RWPE2 (cell line): ENCODE results near the gene ZNF492.

Source experiments
- ATAC-seq: fragments of 200-7000 bp; cut with Tn5 transposase; 3 replicates; pipeline ENCODE4 v1.9.1; 2021; ENCODE audit warnings: low read depth
- DNase-seq: peaks from one replicate; pipeline ENCODE4 v3.0.0-alpha.2; 2020; ENCODE audit warnings: low spot score
- H3K27ac ChIP-seq: fragments of 450-650 bp; 2 replicates; pipeline ENCODE4 v1.5.1; 2017; ENCODE audit warnings: mild to moderate bottlenecking; ENCODE audit not compliant: poor library complexity, severe bottlenecking
- H3K27me3 ChIP-seq: fragments of 250-450 bp; sonication (Bioruptor Pico); 2 replicates; pipeline ENCODE4 v1.5.1; 2021; ENCODE audit warnings: mild to moderate bottlenecking, moderate library complexity; ENCODE audit not compliant: insufficient read depth, poor library complexity, severe bottlenecking
- H3K36me3 ChIP-seq: fragments of 250-450 bp; sonication (Bioruptor Pico); 2 replicates; pipeline ENCODE4 v1.5.1; 2020; ENCODE audit warnings: low read depth, mild to moderate bottlenecking, moderate library complexity
- H3K4me1 ChIP-seq: fragments of 250-450 bp; sonication (Bioruptor Pico); 2 replicates; pipeline ENCODE4 v1.5.1; 2021; ENCODE audit warnings: mild to moderate bottlenecking, moderate library complexity; ENCODE audit not compliant: insufficient read depth, poor library complexity, severe bottlenecking
- H3K4me3 ChIP-seq: fragments of 250-450 bp; sonication (Bioruptor Pico); 2 replicates; pipeline ENCODE4 v1.5.1; 2021; ENCODE audit warnings: mild to moderate bottlenecking, moderate library complexity; ENCODE audit not compliant: severe bottlenecking
- H3K9me3 ChIP-seq: fragments of 250-450 bp; sonication (Bioruptor Pico); 2 replicates; pipeline ENCODE4 v1.5.1; 2021; ENCODE audit warnings: mild to moderate bottlenecking, moderate library complexity; ENCODE audit not compliant: severe bottlenecking
- TF ChIP-seq, protein P1 (sequence below): fragments of 450-650 bp; IDR thresholded peaks from one replicate; pipeline ENCODE4 v1.5.1; 2017; ENCODE audit warnings: mild to moderate bottlenecking, moderate library complexity; ENCODE audit not compliant: poor library complexity, severe bottlenecking

Gene ZNF492

DNA sequence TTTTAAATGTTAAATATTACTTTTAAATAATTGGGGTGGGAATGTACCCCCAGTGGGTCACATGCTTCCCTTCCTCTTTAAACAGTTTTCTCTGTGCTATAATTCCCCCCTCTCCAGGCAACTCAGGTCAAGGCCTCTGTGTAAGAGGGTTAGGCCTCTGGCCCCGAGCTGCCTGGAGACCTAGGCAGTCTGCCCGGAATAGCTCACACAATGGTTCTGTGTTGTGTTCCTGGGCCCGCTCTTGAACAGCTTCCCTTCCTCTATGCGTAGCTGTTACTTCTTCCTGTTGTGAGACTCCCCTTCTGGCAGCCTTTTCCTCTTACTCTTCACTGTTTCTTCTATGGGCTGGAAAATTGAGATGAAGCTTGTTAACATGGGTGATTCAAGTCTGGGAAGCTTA lies 14.8 kb upstream of the ZNF492 start:
- Histone ChIP-seq H3K27ac (no peak overlapping the region), H3K9me3 (peaks cover 2% of the 10 kb centered on the region)
- TF ChIP-seq, protein P1, sequence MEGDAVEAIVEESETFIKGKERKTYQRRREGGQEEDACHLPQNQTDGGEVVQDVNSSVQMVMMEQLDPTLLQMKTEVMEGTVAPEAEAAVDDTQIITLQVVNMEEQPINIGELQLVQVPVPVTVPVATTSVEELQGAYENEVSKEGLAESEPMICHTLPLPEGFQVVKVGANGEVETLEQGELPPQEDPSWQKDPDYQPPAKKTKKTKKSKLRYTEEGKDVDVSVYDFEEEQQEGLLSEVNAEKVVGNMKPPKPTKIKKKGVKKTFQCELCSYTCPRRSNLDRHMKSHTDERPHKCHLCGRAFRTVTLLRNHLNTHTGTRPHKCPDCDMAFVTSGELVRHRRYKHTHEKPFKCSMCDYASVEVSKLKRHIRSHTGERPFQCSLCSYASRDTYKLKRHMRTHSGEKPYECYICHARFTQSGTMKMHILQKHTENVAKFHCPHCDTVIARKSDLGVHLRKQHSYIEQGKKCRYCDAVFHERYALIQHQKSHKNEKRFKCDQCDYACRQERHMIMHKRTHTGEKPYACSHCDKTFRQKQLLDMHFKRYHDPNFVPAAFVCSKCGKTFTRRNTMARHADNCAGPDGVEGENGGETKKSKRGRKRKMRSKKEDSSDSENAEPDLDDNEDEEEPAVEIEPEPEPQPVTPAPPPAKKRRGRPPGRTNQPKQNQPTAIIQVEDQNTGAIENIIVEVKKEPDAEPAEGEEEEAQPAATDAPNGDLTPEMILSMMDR, result no peak

DNA sequence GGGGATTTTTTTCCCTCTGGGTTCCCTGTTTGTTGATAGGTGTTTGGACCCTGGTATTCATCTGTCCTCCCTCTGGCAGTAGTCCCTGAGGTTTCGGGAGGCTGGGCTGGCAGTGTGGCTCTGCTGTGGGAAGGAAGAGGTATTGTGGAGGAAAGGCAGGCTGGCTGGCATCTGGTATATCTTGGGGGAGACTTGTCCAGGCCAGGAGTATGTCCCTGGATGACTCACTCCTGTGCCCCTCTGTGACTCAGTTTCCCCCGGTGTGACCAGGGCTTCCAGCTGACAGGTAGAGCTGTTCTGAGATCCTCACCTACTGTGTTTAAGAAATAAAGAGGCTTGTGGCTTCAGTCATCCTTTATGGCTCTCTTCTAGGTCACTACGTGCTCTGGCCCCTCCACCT lies 14.2 kb upstream of the ZNF492 start:
- no peak for ATAC-seq
- TF ChIP-seq, protein P1, result no peak
- no peaks in the 10 kb centered on the region for H3K36me3 ChIP-seq
- no peaks in the 10 kb centered on the region for H3K4me1 ChIP-seq
- H3K9me3 ChIP-seq, result peaks cover 2% of the 10 kb centered on the region
- DNase-seq, result no peak
- H3K4me3 ChIP-seq, result no peak overlapping the region
- H3K27ac ChIP-seq, result no peak overlapping the region
- H3K27me3 ChIP-seq, result no peaks in the 10 kb centered on the region

More for the DNA sequence above, 14.8 kb upstream of the ZNF492 start:
- Histone ChIP-seq H3K4me3 (no peak overlapping the region), H3K36me3 (no peaks in the 10 kb centered on the region), H3K4me1 (no peaks in the 10 kb centered on the region), H3K27me3 (no peaks in the 10 kb centered on the region)
- ATAC-seq (no peak), DNase-seq (no peak)

DNA sequence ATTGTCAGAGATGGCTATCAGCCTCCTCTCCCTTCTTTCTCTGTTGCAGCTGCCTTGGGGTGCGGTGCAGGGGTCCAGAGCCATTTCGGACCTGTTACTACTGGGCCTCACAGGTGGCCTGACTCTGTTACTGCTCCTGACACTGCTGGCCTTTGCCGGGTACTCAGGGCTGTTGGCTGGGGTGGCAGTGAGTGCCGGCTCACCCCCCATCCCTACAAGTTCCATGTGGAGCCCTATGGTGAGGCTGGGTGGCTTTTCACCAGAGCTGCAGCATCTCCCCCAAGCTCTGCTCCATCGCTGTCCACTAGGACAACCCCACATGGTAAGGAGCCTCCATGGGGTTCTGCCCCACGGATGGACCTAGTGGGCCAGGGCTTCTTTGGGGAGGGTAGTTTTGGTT lies 13.7 kb upstream of the ZNF492 start:
- H3K9me3 ChIP-seq, result peaks cover 2% of the 10 kb centered on the region
- no peaks in the 10 kb centered on the region for H3K36me3 ChIP-seq
- TF ChIP-seq, protein P1, result no peak
- no peak overlapping the region for H3K27ac ChIP-seq
- H3K4me1 ChIP-seq, result no peaks in the 10 kb centered on the region
- DNase-seq, result no peak
- H3K4me3 ChIP-seq, result no peak overlapping the region
- ATAC-seq, result no peak
- H3K27me3 ChIP-seq, result no peaks in the 10 kb centered on the region

DNA sequence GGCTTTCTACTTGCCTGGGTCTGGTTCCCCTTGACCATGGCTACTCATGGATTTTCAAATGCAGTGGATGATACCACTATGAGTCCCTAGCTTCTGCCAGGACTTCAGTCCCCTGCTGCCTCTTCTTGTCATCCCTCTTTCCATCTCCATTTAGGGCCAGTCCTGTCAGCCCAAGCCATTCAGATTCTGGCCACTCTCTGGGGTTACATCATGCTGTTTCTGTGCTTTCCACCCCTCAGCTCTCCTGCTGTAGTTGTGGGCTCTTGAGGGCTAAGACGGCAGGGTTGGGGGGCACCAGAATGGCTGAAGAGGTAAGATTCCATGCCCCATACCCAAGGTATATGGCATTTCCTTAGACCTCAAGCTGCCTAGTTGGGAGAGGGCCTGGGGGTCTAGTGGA lies 13.2 kb upstream of the ZNF492 start:
- DNase-seq (no peak), ATAC-seq (no peak)
- no peaks in the 10 kb centered on the region for H3K36me3 ChIP-seq
- no peaks in the 10 kb centered on the region for H3K27me3 ChIP-seq
- no peak overlapping the region for H3K4me3 ChIP-seq
- no peak overlapping the region for H3K27ac ChIP-seq
- H3K9me3 ChIP-seq, result peaks cover 2% of the 10 kb centered on the region
- TF ChIP-seq, protein P1, result no peak
- no peaks in the 10 kb centered on the region for H3K4me1 ChIP-seq

DNA sequence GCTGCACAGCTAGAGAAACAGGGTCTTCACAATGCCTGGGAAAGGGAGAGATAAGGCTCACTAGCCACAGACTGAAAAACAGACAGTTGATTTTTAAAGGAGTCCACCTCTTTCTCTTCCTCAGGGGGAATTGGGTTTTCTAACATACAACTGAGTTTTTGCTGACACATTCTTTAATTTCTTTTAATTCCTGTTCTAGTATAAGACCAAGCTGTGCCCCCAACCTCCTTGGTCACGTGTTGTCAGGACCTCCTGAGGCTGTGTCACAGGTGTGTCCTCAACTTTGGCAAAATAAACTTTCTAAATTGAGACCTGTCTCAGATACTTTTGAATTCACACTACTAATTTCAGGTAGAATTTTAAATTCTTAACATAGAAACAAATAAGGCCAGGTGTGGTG lies 12.1 kb upstream of the ZNF492 start:
- DNase-seq (no peak), ATAC-seq (no peak)
- no peaks in the 10 kb centered on the region for H3K4me1 ChIP-seq
- peaks cover 5% of the 10 kb centered on the region for H3K9me3 ChIP-seq
- H3K27ac ChIP-seq, result no peak overlapping the region
- H3K4me3 ChIP-seq, result no peak overlapping the region
- no peaks in the 10 kb centered on the region for H3K27me3 ChIP-seq
- TF ChIP-seq, protein P1, result no peak
- no peaks in the 10 kb centered on the region for H3K36me3 ChIP-seq
